Measurements from ENCODE around the gene SRCAP. TPM values are rescaled to one million over a fixed set of nuclear protein-coding genes. Genes with fewer than 3 reads are reported as not detected.

The SRCAP gene
- total and polyA plus RNA-seq, 2 donors from 2014 or later, result 1.6 to 71.9 TPM

DNA sequence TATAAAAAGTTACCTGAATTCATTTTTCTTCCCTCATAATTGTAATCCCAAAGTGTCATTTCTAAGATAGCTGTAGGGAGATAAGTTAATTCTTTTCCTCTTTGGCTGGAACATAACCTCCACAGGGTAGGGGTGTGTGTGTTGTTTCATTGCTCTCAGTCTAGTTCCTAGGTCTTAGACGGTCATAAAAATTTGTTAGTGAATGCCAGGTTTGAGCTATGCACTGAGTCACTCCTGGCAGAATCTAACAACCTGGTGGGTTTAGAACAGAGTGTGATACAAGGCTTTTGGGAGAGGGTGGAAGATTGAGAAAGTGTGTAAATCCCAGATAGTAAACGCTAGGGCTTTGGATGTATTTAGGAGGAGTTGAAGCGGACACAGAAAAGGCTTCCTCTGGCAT is 48.4 kb downstream of the SRCAP start:
- no peak for TF ChIP-seq CTCF (IDR thresholded peaks at IDR 0.05; ENCODE audit: borderline replicate concordance, extremely low read depth, insufficient read depth)
- H3K9ac ChIP-seq (ENCODE audit: low read length in 3 of 3), result peak overlapping the region in 1 of 3 donors; percentile 78
- H3K4me3 ChIP-seq (ENCODE audit: low read length in 3 of 3), result peak overlapping the region in 2 of 3 donors; percentile 57 to 80
- peaks cover 0 to 8% (median 4%) of the 10 kb centered on the region in 3 donors for H3K36me3 ChIP-seq (ENCODE audit: control insufficient read depth in 2 of 3, insufficient read depth in 3 of 3, low read length in 3 of 3)
- H3K9me3 ChIP-seq (ENCODE audit: control insufficient read depth in 2 of 3, insufficient read depth in 1 of 3, low read length in 3 of 3), result no peaks in the 10 kb centered on the region
- peak overlapping the region in 1 of 2 donors; percentile 69 for H3K27ac ChIP-seq (ENCODE audit: low read depth in 2 of 2, low read length in 2 of 2)
- no peaks in the 10 kb centered on the region for H3K27me3 ChIP-seq (ENCODE audit: control insufficient read depth, insufficient read depth, low read length)
- intact Hi-C loops (cut with DNase I), result no loop called here
- DNase-seq (no peak), FAIRE-seq (no peak)
- H3K4me1 ChIP-seq (ENCODE audit: control insufficient read depth in 2 of 3, insufficient read depth in 2 of 3, low read depth in 1 of 3, low read length in 3 of 3), result no peaks in the 10 kb centered on the region

- DNase-seq (peak; percentile 99 to 100 (median 100)), FAIRE-seq (peak; percentile 98)
- Histone ChIP-seq H3K4me3 (ENCODE audit: low read length in 3 of 3) (peak within 1 kb of the TSS; percentile 65 to 81 (median 80)), H3K36me3 (ENCODE audit: control insufficient read depth in 2 of 3, insufficient read depth in 3 of 3, low read length in 3 of 3) (peaks cover 0 to 8% (median 4%) of the 10 kb centered on the region in 3 donors), H3K27ac (ENCODE audit: low read depth in 2 of 2, low read length in 2 of 2) (peak within 1 kb of the TSS; percentile 52 to 69), H3K9ac (ENCODE audit: low read length in 3 of 3) (peak within 1 kb of the TSS; percentile 3 to 78 (median 76)), H3K4me1 (ENCODE audit: control insufficient read depth in 2 of 3, insufficient read depth in 2 of 3, low read depth in 1 of 3, low read length in 3 of 3) (no peaks in the 10 kb centered on the region), H3K27me3 (ENCODE audit: control insufficient read depth, insufficient read depth, low read length) (no peaks in the 10 kb centered on the region), H3K9me3 (ENCODE audit: control insufficient read depth in 2 of 3, insufficient read depth in 1 of 3, low read length in 3 of 3) (no peaks in the 10 kb centered on the region)
- TF ChIP-seq CTCF (IDR thresholded peaks at IDR 0.05; ENCODE audit: borderline replicate concordance, extremely low read depth, insufficient read depth), result no peak
- intact Hi-C loops (cut with DNase I), result no loop called here
Measured at GRCh38 chr16:30747799-30748633, 49.0 kb downstream of the SRCAP start, which contains the start of gene PHKG2. PHKG2 (plus strand) TSS chr16:30748425; CDS start chr16:30748821, 396 bp downstream.

DNA sequence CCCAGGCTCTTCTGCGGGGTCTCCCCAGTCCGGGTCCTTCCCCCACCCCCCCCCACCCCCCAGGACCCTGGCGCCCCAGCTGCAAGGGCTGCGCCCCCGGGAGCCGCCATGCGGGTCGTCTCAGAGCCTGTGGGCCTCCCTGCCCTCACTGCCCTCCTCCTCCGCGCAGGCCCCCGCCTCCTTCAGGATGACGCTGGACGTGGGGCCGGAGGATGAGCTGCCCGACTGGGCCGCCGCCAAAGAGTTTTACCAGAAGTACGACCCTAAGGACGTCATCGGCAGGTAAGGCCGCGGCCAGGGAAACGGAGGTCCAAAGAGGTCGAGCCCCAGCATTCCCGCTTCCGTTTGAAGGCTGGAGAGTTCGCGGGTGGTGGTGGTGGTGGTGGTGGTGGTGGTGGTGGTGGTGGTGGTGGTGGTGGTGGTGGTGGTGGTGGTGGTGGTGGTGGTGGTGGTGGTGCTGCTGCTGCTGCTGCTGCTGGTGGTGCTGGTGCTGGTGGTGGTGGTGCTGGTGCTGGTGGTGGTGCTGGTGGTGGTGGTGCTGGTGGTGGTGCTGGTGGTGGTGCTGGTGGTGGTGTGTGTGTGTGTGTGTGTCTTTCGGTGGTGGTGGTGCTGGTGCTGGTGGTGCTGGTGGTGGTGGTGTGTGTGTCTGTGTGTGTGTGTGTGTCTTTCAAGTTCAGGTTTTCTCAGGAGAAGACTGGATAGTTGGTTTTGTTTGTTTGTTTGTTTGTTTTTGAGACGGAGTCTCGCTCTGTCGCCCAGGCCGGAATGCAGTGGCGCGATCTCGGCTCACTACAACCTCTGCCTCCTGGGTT is 49.9 kb downstream of the SRCAP start:
- FAIRE-seq (no peak), DNase-seq (peak in 3 of 5 donors; percentile 45 to 57 (median 49))
- Histone ChIP-seq H3K9me3 (ENCODE audit: control insufficient read depth in 2 of 3, insufficient read depth in 1 of 3, low read length in 3 of 3) (no peaks in the 10 kb centered on the region), H3K4me1 (ENCODE audit: control insufficient read depth in 2 of 3, insufficient read depth in 2 of 3, low read depth in 1 of 3, low read length in 3 of 3) (no peaks in the 10 kb centered on the region), H3K4me3 (ENCODE audit: low read length in 3 of 3) (peak overlapping the region; percentile 63 to 68 (median 65)), H3K36me3 (ENCODE audit: control insufficient read depth in 2 of 3, insufficient read depth in 3 of 3, low read length in 3 of 3) (peaks cover 0 to 11% (median 6%) of the 10 kb centered on the region in 3 donors), H3K27ac (ENCODE audit: low read depth in 2 of 2, low read length in 2 of 2) (no peak overlapping the region), H3K27me3 (ENCODE audit: control insufficient read depth, insufficient read depth, low read length) (no peaks in the 10 kb centered on the region), H3K9ac (ENCODE audit: low read length in 3 of 3) (no peak overlapping the region)
- intact Hi-C loops (cut with DNase I), result no loop called here
- no peak for TF ChIP-seq CTCF (IDR thresholded peaks at IDR 0.05; ENCODE audit: borderline replicate concordance, extremely low read depth, insufficient read depth)

Measured in kidney (tissue), 14 donors.